Measurements from ENCODE around the gene ZSWIM1.
"Not testable (repeated sequence)": the region's sequence is repeated elsewhere in the genome, so short reads cannot be mapped to it uniquely, and the experiment has no call there.

The ZSWIM1 gene

GRCh38 chr20:45857114-45857881, 23.7 kb upstream of the ZSWIM1 start, which contains the start of the genes ACOT8 and ZSWIM3:
ACOT8 (minus strand) TSS chr20:45857392; CDS start chr20:45857315, 77 bp downstream.
ZSWIM3 (plus strand) TSS chr20:45857614; CDS start chr20:45857826, 212 bp downstream.
- peak; percentile 98 to 100 for DNase-seq

- no peak for DNase-seq
These were observed 23.2 kb upstream of the ZSWIM1 start for GRCh38 chr20:45857882-45858216.

GRCh38 chr20:45859916-45860315, 21.1 kb upstream of the ZSWIM1 start:
- no peak for DNase-seq

GRCh38 chr20:45860560-45861220, 20.3 kb upstream of the ZSWIM1 start:
- no peak for DNase-seq

GRCh38 chr20:45861221-45862075, 19.6 kb upstream of the ZSWIM1 start:
- no peak for DNase-seq

GRCh38 chr20:45863543-45864470, 17.2 kb upstream of the ZSWIM1 start:
- DNase-seq = no peak

- DNase-seq = no peak
These were observed 14.6 kb upstream of the ZSWIM1 start for GRCh38 chr20:45866454-45866853.

- no peak for DNase-seq
These were observed 13.8 kb upstream of the ZSWIM1 start for GRCh38 chr20:45867136-45867818.

- no peak for DNase-seq
These were observed 13.2 kb upstream of the ZSWIM1 start for GRCh38 chr20:45867819-45868176.

- no peak for DNase-seq
These were observed 8.4 kb upstream of the ZSWIM1 start for GRCh38 chr20:45872626-45873025.

- DNase-seq = no peak
These were observed 7.5 kb upstream of the ZSWIM1 start for GRCh38 chr20:45873409-45874103.

GRCh38 chr20:45874104-45874481, 6.9 kb upstream of the ZSWIM1 start:
- DNase-seq = not testable (repeated sequence)

GRCh38 chr20:45874576-45874975, 6.5 kb upstream of the ZSWIM1 start:
- no peak for DNase-seq

- no peak for DNase-seq
These were observed 2.8 kb upstream of the ZSWIM1 start for GRCh38 chr20:45878076-45878761.

GRCh38 chr20:45882469-45883099, 1.6 kb downstream of the ZSWIM1 start:
- DNase-seq = no peak

GRCh38 chr20:45883100-45883469, 2.1 kb downstream of the ZSWIM1 start:
- DNase-seq = no peak

GRCh38 chr20:45886590-45887345, 5.7 kb downstream of the ZSWIM1 start:
- DNase-seq = no peak

GRCh38 chr20:45887346-45887715, 6.3 kb downstream of the ZSWIM1 start, which contains the start of gene SPATA25:
SPATA25 (minus strand) TSS chr20:45887622; CDS start chr20:45887590, 32 bp downstream.
- DNase-seq = no peak

GRCh38 chr20:45888681-45889080, 7.7 kb downstream of the ZSWIM1 start:
- no peak for DNase-seq

Measured in CD4-positive, alpha-beta T cell treated with Interleukin-4 for 1 hour (primary cell).